ENCODE data around the gene ODAD3. TPM values are rescaled to one million over a fixed set of nuclear protein-coding genes. Genes with fewer than 3 reads are reported as not detected.
A peak's percentile ranks its signal among the peaks of the same experiment; 100 is the strongest.

Gene ODAD3
- total and polyA plus RNA-seq, 2 of the 13 experiments (the other 11 are each of a cell fraction or from before 2014, with no cell fraction given): 0.04 to 0.08 TPM

DNA sequence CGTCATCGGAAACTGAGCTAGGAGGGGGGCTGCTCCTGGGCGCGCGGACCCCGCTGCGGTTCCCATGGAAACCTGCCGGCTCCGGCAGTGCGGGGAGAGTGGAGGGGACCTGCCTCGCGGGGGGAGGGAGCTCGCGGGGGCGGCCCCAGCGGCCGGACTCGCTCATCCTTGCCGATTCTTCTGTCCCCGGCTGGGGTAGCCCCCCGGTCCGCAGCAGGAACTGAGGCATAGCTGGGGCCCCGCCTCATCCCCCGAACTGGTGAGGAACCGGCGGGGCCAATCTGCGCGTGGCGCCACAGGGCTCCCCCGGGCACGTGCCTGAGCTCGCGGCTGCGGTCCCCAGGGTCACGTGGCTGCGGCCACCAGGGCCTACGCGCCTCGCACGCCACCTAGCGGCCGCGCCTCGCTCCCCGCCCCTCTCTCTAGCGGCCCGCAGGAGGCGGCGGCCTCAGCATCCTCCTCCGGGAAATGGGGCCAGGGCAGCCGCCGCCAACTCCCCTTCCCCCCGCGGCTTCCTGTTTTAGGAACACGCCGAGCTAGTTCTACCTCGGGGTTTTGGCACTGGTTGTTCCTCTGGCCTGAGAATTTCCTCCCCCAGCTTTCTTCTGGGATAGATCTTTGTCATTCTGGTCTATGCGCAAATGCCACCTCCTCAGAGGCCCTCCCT is 47.6 kb upstream of the ODAD3 start (continued):
- TF ChIP-seq, protein P1, sequence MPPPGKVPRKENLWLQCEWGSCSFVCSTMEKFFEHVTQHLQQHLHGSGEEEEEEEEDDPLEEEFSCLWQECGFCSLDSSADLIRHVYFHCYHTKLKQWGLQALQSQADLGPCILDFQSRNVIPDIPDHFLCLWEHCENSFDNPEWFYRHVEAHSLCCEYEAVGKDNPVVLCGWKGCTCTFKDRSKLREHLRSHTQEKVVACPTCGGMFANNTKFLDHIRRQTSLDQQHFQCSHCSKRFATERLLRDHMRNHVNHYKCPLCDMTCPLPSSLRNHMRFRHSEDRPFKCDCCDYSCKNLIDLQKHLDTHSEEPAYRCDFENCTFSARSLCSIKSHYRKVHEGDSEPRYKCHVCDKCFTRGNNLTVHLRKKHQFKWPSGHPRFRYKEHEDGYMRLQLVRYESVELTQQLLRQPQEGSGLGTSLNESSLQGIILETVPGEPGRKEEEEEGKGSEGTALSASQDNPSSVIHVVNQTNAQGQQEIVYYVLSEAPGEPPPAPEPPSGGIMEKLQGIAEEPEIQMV (CRISPR knock-in tag; IDR thresholded peaks at IDR 0.05; ENCODE audit: low read depth): no peak
- TF ChIP-seq, protein P2, sequence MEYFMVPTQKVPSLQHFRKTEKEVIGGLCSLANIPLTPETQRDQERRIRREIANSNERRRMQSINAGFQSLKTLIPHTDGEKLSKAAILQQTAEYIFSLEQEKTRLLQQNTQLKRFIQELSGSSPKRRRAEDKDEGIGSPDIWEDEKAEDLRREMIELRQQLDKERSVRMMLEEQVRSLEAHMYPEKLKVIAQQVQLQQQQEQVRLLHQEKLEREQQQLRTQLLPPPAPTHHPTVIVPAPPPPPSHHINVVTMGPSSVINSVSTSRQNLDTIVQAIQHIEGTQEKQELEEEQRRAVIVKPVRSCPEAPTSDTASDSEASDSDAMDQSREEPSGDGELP (IDR thresholded peaks at IDR 0.05; ENCODE audit: borderline replicate concordance, low read depth): no peak
- TF ChIP-seq FOXO1 (CRISPR knock-in tag; IDR thresholded peaks at IDR 0.05): peak; percentile 40
- TF ChIP-seq ZKSCAN5 (CRISPR knock-in tag; IDR thresholded peaks at IDR 0.05): no peak
- TF ChIP-seq JDP2 (CRISPR knock-in tag; IDR thresholded peaks at IDR 0.05; ENCODE audit: borderline replicate concordance): no peak
- no peak for TF ChIP-seq JUNB (CRISPR knock-in tag; IDR thresholded peaks at IDR 0.05; ENCODE audit: borderline replicate concordance)
- TF ChIP-seq ZKSCAN8 (CRISPR knock-in tag; IDR thresholded peaks at IDR 0.05; ENCODE audit: borderline replicate concordance): no peak
- no peak for TF ChIP-seq PITX1 (CRISPR knock-in tag; IDR thresholded peaks at IDR 0.05)
- TF ChIP-seq, protein P3, sequence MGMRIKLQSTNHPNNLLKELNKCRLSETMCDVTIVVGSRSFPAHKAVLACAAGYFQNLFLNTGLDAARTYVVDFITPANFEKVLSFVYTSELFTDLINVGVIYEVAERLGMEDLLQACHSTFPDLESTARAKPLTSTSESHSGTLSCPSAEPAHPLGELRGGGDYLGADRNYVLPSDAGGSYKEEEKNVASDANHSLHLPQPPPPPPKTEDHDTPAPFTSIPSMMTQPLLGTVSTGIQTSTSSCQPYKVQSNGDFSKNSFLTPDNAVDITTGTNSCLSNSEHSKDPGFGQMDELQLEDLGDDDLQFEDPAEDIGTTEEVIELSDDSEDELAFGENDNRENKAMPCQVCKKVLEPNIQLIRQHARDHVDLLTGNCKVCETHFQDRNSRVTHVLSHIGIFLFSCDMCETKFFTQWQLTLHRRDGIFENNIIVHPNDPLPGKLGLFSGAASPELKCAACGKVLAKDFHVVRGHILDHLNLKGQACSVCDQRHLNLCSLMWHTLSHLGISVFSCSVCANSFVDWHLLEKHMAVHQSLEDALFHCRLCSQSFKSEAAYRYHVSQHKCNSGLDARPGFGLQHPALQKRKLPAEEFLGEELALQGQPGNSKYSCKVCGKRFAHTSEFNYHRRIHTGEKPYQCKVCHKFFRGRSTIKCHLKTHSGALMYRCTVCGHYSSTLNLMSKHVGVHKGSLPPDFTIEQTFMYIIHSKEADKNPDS (CRISPR knock-in tag; IDR thresholded peaks at IDR 0.05): no peak; the same call in 1 of the 2 replicates
- TF ChIP-seq ZNF180 (CRISPR knock-in tag; IDR thresholded peaks at IDR 0.05; ENCODE audit: borderline replicate concordance, low read depth): no peak
- TF ChIP-seq HNRNPK (IDR thresholded peaks at IDR 0.05; ENCODE audit: low read depth, low read length, poor library complexity, severe bottlenecking): peak; percentile 51
- TF ChIP-seq, protein P4, sequence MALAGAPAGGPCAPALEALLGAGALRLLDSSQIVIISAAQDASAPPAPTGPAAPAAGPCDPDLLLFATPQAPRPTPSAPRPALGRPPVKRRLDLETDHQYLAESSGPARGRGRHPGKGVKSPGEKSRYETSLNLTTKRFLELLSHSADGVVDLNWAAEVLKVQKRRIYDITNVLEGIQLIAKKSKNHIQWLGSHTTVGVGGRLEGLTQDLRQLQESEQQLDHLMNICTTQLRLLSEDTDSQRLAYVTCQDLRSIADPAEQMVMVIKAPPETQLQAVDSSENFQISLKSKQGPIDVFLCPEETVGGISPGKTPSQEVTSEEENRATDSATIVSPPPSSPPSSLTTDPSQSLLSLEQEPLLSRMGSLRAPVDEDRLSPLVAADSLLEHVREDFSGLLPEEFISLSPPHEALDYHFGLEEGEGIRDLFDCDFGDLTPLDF (CRISPR knock-in tag; IDR thresholded peaks at IDR 0.05): peak; percentile 71
- TF ChIP-seq, protein P5, sequence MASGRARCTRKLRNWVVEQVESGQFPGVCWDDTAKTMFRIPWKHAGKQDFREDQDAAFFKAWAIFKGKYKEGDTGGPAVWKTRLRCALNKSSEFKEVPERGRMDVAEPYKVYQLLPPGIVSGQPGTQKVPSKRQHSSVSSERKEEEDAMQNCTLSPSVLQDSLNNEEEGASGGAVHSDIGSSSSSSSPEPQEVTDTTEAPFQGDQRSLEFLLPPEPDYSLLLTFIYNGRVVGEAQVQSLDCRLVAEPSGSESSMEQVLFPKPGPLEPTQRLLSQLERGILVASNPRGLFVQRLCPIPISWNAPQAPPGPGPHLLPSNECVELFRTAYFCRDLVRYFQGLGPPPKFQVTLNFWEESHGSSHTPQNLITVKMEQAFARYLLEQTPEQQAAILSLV (CRISPR knock-in tag; IDR thresholded peaks at IDR 0.05; ENCODE audit: borderline replicate concordance): peak; percentile 85; the same call in 1 of the 2 replicates
- no peak for TF ChIP-seq CHCHD3 (CRISPR knock-in tag; IDR thresholded peaks at IDR 0.05)
- TF ChIP-seq, protein P6, sequence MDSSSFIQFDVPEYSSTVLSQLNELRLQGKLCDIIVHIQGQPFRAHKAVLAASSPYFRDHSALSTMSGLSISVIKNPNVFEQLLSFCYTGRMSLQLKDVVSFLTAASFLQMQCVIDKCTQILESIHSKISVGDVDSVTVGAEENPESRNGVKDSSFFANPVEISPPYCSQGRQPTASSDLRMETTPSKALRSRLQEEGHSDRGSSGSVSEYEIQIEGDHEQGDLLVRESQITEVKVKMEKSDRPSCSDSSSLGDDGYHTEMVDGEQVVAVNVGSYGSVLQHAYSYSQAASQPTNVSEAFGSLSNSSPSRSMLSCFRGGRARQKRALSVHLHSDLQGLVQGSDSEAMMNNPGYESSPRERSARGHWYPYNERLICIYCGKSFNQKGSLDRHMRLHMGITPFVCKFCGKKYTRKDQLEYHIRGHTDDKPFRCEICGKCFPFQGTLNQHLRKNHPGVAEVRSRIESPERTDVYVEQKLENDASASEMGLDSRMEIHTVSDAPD (CRISPR knock-in tag; IDR thresholded peaks at IDR 0.05): 0 out of 2 replicates have a peak, but pooled peaks have one; percentile 58
